ENCODE measurements around the gene ZNF280D. TPM values are rescaled to one million over a fixed set of nuclear protein-coding genes. Genes with fewer than 3 reads are reported as not detected.

Gene ZNF280D
- total RNA-seq, 1 donor = 50.7 TPM

GRCh38 chr15:56719774-56720555 is 13.3 kb downstream of the ZNF280D start:
- no peak overlapping the region for H3K4me2 ChIP-seq (ENCODE audit: insufficient read depth, low read length)

GRCh38 chr15:56719021-56719612 is 14.2 kb downstream of the ZNF280D start:
- Histone ChIP-seq H2AFZ (ENCODE audit: low read length) (no peak overlapping the region), H3K36me3 (ENCODE audit: insufficient read depth, low read length) (no peaks in the 10 kb centered on the region), H3K9me3 (ENCODE audit: low read depth, low read length) (no peaks in the 10 kb centered on the region), H3K4me1 (ENCODE audit: insufficient read depth, low read length) (no peaks in the 10 kb centered on the region), H3K79me2 (ENCODE audit: insufficient read depth, low read length) (peaks cover 90% of the 10 kb centered on the region), H3K27me3 (ENCODE audit: insufficient read depth, low read length) (no peaks in the 10 kb centered on the region), H3K4me2 (ENCODE audit: insufficient read depth, low read length) (no peak overlapping the region), H4K20me1 (ENCODE audit: insufficient read depth, low read length) (peaks cover 42% of the 10 kb centered on the region), H3K4me3 (ENCODE audit: insufficient read depth, low read length) (no peak overlapping the region), H3K27ac (ENCODE audit: low read depth, low read length) (no peak overlapping the region)
- TF ChIP-seq CTCF (IDR thresholded peaks at IDR 0.05; ENCODE audit: extremely low read depth, low read depth, low read length) = no peak
- DNase-seq (ENCODE audit: insufficient read length, low spot score, missing footprints) = no peak

More at GRCh38 chr15:56719774-56720555, 13.3 kb downstream of the ZNF280D start:
- Histone ChIP-seq H4K20me1 (ENCODE audit: insufficient read depth, low read length) (peaks cover 34% of the 10 kb centered on the region), H3K36me3 (ENCODE audit: insufficient read depth, low read length) (no peaks in the 10 kb centered on the region), H3K79me2 (ENCODE audit: insufficient read depth, low read length) (peaks cover 90% of the 10 kb centered on the region), H2AFZ (ENCODE audit: low read length) (no peak overlapping the region), H3K4me1 (ENCODE audit: insufficient read depth, low read length) (no peaks in the 10 kb centered on the region), H3K4me3 (ENCODE audit: insufficient read depth, low read length) (no peak overlapping the region), H3K27ac (ENCODE audit: low read depth, low read length) (no peak overlapping the region), H3K27me3 (ENCODE audit: insufficient read depth, low read length) (no peaks in the 10 kb centered on the region), H3K9me3 (ENCODE audit: low read depth, low read length) (no peaks in the 10 kb centered on the region)
- no peak for DNase-seq (ENCODE audit: insufficient read length, low spot score, missing footprints)
- TF ChIP-seq CTCF (IDR thresholded peaks at IDR 0.05; ENCODE audit: extremely low read depth, low read depth, low read length) = no peak

GRCh38 chr15:56718560-56718959 is 14.7 kb downstream of the ZNF280D start:
- Histone ChIP-seq H2AFZ (ENCODE audit: low read length) (no peak overlapping the region), H3K4me2 (ENCODE audit: insufficient read depth, low read length) (no peak overlapping the region), H3K36me3 (ENCODE audit: insufficient read depth, low read length) (no peaks in the 10 kb centered on the region), H3K79me2 (ENCODE audit: insufficient read depth, low read length) (peaks cover 90% of the 10 kb centered on the region), H4K20me1 (ENCODE audit: insufficient read depth, low read length) (peaks cover 43% of the 10 kb centered on the region), H3K4me1 (ENCODE audit: insufficient read depth, low read length) (no peaks in the 10 kb centered on the region), H3K27me3 (ENCODE audit: insufficient read depth, low read length) (no peaks in the 10 kb centered on the region), H3K27ac (ENCODE audit: low read depth, low read length) (no peak overlapping the region), H3K9me3 (ENCODE audit: low read depth, low read length) (no peaks in the 10 kb centered on the region), H3K4me3 (ENCODE audit: insufficient read depth, low read length) (no peak overlapping the region)
- no peak for DNase-seq (ENCODE audit: insufficient read length, low spot score, missing footprints)
- no peak for TF ChIP-seq CTCF (IDR thresholded peaks at IDR 0.05; ENCODE audit: extremely low read depth, low read depth, low read length)

- no peak for TF ChIP-seq CTCF (IDR thresholded peaks at IDR 0.05; ENCODE audit: extremely low read depth, low read depth, low read length)
- Histone ChIP-seq H3K27ac (ENCODE audit: low read depth, low read length) (no peak overlapping the region), H3K27me3 (ENCODE audit: insufficient read depth, low read length) (no peaks in the 10 kb centered on the region), H3K79me2 (ENCODE audit: insufficient read depth, low read length) (peaks cover 94% of the 10 kb centered on the region), H3K4me1 (ENCODE audit: insufficient read depth, low read length) (no peaks in the 10 kb centered on the region), H3K4me3 (ENCODE audit: insufficient read depth, low read length) (no peak overlapping the region), H3K4me2 (ENCODE audit: insufficient read depth, low read length) (no peak overlapping the region), H4K20me1 (ENCODE audit: insufficient read depth, low read length) (peaks cover 45% of the 10 kb centered on the region), H3K9me3 (ENCODE audit: low read depth, low read length) (no peaks in the 10 kb centered on the region), H3K36me3 (ENCODE audit: insufficient read depth, low read length) (no peaks in the 10 kb centered on the region), H2AFZ (ENCODE audit: low read length) (no peak overlapping the region)
- DNase-seq (ENCODE audit: insufficient read length, low spot score, missing footprints) = no peak
These were observed 17.0 kb downstream of the ZNF280D start for GRCh38 chr15:56716334-56716733.
